Measurements from ENCODE around the gene SEMA3A.

GRCh38 chr7:84060760-84061261 lies 133.8 kb downstream of the SEMA3A start:
- TF ChIP-seq CTCF (IDR thresholded peaks at IDR 0.05; ENCODE audit: insufficient read depth, low read length, poor library complexity, severe bottlenecking) (no peak), EZH2phosphoT487 (conservative IDR thresholded peaks at IDR 0.05; ENCODE audit: low read length) (no peak)

All from SU-DHL-6 (cell line).